Peyer's patch (tissue), 4 donors: ENCODE measurements around the gene TMEM135.

Source experiments
- POLR2A ChIP-seq, 2 donors: fragments of 450-650 bp; IDR thresholded peaks; one replicate each; pipeline ENCODE4 v1.5.1; 2017; ENCODE audit warnings: antibody characterized with exemption in 2 of 2, mild to moderate bottlenecking in 2 of 2, moderate library complexity in 2 of 2
- TF ChIP-seq, protein P1 (sequence below), 6 experiments: fragments of 450-650 bp in 4 of 6; fragments of 200-600 bp in 2 of 6; sonication (generic) in 1 of 6; IDR thresholded peaks; one replicate each; pipeline ENCODE4 v1.5.1; 2017 to 2019; ENCODE audit warnings: antibody characterized with exemption in 6 of 6, mild to moderate bottlenecking in 3 of 6, moderate library complexity in 1 of 6

DNA sequence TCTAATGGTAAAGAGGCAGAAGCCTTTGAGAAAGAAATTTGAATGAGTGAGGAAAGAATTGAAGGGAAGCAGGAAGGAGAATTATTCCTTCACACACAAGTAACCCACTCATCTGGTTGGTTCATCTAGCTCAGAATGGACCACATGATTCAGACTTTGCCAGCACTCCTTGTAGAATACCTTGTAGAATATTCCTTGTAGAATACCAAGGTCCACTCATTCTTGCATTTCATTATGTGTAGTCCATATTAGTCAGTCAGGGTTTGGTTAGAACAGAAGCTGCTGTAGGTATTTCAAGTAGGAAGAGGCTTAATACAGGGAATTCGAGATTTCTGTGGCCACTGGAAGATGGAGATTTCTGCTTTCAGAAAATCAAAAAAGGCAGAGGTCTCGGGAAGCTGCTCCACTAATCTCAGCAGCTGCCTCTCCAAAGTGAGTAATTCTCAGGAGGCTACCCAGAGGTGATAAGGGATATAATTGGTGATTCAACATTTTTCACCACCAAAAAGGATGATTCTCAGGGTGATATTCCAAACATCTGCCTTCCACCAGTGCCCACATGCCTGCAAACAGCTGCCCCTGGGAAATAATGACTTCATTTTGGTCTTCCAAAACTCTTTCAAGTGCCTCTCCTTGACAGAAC lies 329.1 kb downstream of the TMEM135 start:
- TF ChIP-seq POLR2A (IDR thresholded peaks at IDR 0.05) = no peak
- TF ChIP-seq, protein P1, sequence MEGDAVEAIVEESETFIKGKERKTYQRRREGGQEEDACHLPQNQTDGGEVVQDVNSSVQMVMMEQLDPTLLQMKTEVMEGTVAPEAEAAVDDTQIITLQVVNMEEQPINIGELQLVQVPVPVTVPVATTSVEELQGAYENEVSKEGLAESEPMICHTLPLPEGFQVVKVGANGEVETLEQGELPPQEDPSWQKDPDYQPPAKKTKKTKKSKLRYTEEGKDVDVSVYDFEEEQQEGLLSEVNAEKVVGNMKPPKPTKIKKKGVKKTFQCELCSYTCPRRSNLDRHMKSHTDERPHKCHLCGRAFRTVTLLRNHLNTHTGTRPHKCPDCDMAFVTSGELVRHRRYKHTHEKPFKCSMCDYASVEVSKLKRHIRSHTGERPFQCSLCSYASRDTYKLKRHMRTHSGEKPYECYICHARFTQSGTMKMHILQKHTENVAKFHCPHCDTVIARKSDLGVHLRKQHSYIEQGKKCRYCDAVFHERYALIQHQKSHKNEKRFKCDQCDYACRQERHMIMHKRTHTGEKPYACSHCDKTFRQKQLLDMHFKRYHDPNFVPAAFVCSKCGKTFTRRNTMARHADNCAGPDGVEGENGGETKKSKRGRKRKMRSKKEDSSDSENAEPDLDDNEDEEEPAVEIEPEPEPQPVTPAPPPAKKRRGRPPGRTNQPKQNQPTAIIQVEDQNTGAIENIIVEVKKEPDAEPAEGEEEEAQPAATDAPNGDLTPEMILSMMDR (IDR thresholded peaks at IDR 0.05) = no peak
